Stimulated activated naive CD4-positive, alpha-beta T cell treated with Interleukin-2 at 50 U/mL for 16 hours (primary cell): ENCODE data around the gene NTN3.
A peak's percentile ranks its signal among the peaks of the same experiment; 100 is the strongest.
"Not testable (repeated sequence)": the region's sequence is repeated elsewhere in the genome, so short reads cannot be mapped to it uniquely, and the experiment has no call there.

Experiments
- DNase-seq: peaks from one replicate; lab custom pipeline; 2025; lab: John Stamatoyannopoulos, UW

The NTN3 gene

DNA sequence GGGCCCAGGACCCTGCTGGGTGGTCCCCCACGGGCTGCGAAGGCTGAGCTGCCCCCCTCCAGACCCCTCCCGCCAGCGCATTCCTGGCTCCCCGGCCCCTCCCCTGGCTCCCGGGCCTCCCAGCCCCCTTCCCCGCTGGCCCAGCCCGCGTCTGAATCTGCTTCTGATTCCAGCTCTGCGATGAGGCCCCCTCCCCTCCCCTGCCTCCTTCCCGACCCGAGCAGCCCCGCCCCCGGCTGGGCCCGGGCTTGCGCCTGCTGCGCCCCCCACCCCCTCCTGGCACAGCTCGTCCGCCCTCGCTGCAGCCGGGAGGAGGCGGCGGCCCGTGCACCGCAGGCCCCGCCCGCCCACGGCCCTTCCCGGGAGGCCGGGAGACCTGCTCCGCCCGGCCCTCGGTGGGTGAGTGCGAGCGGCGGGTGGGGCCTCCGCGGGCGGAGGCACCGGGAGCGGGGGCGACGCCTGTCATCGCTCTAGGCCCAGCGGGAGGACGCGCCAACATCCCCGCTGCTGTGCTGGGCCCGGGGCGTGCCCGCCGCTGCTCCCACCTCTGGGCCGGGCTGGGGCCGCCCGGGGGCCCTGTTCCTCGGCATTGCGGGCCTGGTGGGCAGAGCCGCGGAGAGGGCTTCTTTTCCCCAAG lies at the start of gene NTN3:
Gene NTN3, plus strand, starts transcription at position 282 of the 637 bp plus-strand sequence. CDS start 405 bp downstream, outside the sequence.
- DNase-seq: no peak

DNA sequence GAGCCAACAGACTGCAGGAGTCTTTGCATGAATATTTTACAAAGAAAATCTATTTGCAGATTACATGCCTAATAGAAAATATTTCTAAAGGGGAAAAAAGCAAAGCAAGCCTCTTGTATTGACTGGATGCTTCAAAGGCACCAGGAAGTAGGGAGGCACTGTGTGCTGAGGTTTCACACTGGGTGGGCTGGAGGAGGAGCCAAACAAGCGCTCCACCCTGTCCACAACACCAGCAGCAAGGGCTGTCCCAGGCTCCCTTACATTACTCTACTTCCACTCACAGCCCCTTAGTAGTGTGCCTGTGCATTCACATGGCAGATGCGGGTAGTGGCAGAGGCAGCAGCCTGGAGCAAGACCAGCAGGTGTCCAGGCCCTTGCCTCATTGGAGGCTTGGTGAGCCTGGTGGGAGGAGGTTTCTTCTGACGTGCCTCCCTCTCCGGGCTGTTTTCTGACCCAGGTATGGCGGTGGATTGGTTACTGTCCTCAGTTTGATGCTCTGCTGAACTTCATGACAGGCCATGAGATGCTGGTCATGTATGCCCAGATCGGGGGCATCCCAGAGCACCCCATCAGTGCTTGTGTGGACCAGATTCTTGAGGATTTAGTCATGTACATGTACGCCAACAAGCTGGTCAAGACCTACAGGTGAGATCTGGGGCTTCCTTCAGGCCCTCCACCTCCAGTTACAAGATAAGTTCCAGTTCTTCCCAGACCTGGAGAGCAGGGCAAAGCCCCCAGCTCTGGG lies 48.8 kb upstream of the NTN3 start:
- no peak for DNase-seq

DNA sequence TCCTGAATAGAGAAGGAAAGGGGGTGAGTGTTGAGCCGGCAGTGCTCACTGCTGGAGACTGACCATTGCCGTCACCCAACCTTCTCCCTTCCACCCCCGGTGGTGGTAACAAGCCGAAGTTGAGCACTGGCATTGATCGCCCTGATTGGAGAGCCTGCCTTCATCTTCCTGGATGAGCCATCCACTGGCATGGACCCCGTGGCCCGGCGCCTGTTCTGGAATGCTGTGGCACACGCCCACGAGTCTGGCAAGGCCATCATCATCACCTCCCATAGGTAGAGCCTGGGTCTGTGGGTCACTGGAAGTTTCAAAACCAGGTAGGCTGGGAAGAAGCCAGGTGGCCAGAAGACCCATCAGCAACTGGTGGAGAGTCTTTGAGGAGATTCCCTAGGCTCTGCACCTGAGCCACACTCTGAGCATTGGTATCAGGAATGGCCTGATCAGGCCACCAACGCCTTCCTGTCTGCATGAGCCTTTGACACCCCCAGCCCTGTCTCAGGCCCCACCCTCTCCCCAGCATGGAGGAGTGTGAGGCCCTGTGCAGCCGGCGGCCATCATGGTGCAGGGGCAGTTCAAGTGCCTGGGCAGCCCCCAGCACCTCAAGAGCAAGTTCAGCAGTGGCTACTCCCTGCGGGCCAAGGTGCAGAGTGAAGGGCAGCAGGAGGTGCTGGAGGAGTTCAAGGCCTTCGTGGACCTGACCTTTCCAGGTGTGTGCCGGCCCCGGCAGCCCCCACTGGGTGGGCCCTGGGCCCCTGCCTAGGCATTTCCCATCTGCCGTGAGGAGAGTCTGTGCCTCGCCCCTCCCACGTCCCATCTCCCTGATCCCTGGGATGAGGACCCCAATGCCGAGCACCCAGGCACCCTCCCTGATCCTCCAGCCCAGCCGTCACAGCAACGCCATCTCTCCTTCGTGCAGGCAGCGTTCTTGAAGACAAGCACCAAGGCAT lies 46.8 kb upstream of the NTN3 start:
- no peak for DNase-seq

DNA sequence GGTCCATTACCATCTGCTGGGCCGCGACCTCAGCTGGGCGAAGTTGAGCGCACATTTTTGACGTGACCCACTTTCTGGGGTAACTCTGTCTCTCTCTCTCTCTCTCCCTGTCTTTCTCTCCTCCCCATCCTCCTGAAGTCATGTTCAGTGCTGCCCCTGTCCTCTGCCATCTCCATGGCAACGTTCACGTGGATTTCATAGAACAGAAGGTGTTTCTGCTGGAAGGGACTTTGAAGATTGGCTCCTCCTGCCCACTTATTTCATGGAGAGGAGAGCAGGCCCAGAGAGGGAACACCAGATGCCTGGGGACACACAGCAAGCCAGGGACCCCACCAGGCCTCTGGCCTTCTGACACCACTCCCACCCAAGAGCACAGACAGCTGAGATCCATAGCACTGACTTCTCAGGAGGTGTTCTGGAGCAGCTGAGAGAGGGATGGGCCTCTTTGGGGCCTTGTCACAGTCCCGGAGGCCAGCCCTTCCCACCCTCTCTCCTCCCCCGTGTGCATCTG lies 46.0 kb upstream of the NTN3 start:
- no peak for DNase-seq

DNA sequence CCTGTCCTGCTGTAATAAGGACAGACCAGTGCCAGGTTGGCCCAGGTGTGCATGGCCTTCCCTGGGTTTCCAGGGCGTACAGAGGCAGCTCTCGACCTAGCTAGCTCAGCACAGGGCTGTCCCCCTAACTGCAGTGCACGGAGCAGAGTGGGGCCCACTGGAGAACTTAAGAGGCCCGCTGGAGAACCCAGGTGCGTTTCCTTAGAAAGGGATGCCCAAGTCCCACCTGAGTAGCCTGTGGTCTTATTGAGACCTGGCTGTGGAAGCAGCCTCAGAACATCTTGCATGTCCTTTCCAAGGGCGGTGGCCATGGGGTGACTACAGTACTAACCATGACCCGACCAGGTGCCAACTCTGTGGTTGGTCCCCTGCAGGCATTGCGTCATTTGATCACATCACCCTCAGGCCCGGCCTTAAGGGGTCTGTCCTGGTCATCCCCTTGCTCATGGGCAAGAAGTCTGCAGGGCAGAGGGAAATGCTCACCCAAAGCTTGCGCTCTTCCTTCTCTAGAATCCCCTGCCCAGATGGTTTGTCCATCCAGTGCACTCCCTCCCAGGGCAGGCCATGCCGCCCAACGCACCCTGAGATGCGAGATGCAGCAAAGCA lies 45.2 kb upstream of the NTN3 start:
- DNase-seq: no peak

DNA sequence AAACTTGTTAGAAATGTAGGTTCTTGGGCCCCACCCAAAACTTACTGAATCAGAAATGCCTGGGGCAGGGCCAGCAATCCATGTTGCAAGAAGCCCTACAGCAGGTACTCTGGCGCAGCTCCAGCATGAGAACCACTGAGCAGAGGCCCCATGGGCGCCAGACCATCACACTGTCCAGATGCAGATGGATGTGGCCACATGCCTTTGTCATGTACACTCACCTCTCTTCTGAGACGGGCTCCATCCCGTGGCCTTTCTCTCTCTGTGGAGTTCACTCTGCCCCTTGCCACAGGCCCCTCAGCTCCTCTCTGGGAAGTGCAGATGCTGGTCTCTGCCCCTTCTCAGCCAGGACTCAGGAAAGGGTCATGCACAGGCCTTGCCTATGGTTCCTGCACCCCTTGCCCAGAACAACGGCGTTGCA lies 44.1 kb upstream of the NTN3 start:
- DNase-seq: no peak

DNA sequence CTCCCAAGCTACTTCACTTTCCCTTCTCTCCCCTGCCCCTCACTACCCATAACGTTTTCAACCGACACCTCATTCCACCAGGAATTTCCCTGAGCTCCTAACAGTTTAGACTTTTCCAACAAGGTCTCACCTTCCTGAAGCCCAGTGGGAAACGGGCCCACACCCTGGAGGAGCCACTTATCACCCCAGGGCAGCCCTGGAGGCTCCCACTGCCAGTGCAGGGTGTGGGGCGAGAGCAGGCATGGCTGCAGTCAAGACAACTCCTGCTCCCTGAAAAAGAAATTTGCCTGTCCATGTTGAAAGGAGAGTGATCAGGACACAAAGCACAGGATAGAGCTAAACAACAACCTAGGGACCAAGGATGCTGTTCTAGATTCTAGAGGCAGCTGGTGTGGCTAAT lies 43.6 kb upstream of the NTN3 start:
- no peak for DNase-seq

DNA sequence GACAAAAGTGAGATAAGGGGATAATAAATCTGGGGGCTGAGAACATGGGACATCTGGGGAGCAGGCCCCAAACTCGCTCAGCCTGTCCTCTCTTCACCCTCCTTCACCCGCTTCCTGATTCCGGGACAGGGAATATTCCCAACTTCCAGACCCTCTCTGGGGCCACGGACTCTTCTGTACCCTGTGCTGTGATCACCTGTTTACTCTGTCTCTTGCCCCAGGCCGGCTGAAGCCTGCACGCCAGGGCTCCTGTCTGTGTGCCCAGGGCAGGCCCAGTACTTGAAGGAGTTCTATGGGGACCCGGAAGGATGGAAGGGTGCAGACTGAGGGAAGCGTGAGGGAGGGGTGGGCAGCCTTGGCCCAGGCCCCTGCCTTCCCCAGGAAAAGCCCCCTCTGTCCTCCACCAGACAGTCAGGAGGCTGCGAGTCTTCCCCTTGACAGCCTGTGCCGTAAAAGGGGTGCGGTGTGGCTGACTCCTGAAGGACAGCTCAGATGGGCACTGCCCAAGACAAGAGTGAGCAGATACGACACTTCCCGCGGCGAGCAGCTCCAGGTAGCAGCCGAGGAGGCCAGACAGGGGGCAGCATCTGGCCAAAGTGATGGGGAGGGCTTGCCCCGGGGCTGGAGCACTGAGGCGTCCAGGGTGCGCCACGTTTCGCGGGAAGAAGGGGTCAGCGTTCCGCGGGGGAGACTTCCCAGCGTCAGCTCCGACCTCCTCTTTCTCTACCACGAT lies 42.9 kb upstream of the NTN3 start:
- DNase-seq: no peak

DNA sequence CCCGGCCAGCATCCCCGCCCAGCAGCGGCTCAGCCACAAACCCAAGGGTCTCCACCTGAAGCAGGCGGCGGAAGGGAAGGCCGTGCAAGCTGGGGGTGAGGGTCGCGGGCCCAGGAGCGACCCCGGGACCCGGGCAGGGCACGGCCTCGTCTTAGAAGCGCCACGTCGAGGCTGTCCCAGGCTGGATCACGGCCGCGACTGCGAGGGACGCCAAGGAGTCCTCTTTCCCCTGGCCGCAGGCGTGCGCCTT lies 42.4 kb upstream of the NTN3 start:
- no peak for DNase-seq

DNA sequence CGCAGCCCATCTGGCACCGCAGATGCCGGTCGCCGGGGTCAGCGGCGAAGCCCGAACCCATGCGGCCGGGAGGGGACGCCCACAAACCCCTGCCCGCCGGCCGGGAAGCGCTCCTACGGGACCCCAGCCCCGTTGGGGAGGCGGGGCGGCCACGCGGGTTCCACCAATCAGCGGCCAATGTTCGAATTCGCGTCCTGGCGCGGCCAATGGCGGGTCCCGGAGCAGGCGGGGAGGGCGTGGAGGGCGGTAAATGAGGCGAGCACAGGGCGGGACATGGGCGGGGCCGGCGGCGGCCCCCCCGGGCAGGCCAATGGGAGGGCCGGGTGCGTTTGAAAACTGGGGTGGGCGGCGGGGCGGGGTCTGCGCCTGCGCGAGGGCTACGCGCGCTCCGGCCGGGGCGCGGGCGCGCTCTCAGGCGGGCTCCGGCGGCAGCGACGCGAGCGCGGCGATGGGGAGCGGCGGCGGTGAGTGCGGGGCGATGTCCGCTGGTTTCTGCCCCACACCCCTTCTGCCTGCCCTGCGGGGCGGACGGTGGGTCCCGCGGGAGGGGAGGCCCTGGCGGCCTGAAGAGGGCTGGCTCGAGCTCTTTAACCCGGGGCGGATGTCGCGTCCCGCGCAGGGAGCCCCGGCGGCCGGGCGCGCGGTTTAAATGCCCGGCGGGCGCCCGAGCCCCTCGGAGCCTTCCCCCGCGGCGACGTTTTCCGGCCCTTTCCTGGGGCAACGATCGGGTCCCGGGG lies 41.9 kb upstream of the NTN3 start, which contains the start of gene CCNF:
Gene CCNF, plus strand, starts transcription at position 414 of the 737 bp plus-strand sequence. Its CDS starts 35 bp downstream, at position 449.
- DNase-seq: peak; percentile 97

DNA sequence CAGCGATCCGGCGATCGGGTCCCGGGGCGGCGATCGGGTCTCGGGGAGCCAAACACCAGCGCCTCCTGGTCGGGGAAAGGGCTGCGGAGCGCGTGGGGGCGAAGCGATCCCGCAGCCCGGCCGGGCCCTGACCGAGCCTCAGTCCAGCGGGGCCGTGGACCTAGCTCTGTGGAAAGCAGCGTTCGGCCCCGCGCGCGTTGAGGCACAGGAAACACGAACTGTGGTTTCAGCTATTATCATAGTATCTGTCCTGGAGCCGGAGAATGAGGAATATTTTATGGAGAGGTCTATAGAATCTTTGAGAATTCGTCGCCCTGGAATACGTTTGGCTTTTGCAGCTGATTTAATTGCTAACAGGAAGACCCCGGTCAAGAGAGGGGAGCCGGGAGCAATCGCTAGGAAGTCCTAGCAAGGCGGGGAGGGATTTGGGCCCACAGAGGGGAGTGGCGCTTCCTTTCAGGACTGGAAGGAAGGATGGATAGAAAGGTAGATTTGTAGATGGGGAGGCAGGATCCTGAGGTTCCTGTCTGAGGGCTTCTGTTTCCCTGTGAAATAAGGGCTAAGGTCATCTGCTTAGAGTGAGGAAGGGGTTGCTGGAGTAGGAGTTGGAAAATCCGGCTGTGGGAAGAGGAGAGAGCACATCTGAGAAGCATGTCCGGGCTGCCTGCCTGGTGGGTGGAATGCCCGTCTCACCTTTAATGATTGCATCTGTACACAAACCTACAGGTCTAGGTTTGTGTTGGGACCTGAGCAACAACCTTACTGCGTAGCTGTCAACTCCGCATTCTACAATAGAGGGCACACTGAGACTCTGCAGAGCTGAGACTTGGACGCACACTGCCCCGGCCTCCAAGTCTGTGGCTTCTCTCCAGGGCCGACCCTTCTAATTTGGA lies 41.1 kb upstream of the NTN3 start:
- DNase-seq: no peak

DNA sequence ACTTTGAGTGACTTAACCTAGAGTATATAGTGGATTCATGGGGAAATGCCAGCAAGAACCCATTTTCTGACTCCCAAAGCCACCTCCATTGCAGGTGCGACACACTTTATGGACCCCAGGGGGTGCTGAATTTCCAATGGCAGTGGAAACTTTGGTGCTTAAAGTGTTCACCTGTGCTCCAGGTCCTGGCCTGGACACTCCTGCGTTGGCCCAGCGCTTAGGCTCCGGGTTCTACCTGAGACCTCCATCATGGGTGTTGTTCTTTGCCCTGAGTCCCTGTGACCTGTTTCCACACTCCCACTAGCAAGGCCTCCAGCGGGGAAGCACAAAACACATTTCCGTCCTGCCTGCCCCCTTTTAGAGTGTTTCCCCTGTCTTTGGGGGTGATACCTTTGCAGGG lies 38.8 kb upstream of the NTN3 start:
- DNase-seq: no peak

DNA sequence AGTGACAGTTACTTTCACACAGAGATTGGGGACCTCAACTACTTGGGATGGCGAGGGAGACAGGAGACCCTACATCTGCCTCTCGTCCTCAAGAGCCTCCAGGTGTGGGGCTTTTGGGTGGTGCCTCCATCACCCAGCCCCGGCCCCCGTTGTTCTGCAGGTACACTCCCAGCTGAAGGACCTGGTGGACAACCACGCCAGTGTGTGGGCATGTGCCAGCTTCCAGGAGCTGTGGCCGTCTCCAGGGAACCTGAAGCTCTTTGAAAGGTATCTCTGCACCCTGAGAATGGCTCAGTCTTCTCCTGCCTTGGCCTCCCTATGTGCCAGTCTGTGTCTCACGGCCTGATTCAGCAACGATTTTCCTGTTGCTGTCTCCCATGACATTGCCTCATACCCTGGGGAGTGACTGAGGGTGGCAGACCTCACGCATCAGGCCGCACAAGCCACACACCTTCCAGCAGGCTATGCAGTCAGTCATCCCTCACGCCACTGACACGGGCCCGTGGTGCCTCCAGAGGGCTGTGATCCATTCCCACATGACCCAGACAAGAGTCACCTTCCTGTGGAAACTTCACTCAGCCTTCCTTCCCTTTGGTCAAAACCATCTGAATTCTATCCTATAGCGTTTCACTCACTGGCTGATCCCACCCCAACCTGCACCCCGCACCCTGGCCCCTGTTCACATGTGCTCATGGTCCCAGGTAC lies 38.1 kb upstream of the NTN3 start:
- DNase-seq: no peak

DNA sequence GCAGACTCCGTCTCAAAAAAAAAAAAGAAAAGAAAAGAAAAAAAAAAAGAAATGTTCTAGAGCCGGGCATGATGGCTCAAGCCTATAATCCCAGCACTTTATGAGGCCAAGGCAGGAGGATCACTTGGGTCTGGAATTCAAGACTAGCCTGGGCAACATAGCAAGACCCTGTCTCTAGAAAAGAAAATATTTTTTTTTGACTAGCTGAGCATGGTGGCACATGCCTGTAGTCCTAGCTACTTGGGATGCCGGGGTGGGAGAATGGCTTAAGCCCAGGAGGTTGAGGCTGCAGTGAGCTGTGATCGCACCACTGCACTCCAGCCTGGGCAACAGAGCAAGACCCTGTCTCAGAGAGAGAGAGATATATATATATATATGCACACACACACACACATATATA lies 35.9 kb upstream of the NTN3 start:
- DNase-seq: not testable (repeated sequence)

DNA sequence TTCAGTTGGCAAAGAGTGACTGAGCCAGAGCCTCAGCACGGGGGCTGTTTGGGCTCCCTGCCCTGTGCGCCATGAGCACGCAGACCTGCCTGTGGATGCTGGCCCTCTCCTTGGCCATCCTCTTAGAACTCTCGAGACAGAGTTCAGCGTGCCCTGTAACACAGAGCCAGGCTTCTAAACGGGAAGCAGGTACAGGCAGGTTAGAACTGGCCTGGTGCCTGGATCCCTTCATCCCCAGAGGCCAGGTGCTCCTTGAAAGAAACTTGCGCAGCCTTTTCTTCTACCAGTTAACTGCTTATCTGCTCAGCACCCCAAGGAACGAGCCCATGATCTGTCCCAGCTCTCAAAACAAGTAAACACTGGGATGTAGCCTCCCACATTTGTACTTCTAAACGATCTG lies 35.0 kb upstream of the NTN3 start:
- no peak for DNase-seq

DNA sequence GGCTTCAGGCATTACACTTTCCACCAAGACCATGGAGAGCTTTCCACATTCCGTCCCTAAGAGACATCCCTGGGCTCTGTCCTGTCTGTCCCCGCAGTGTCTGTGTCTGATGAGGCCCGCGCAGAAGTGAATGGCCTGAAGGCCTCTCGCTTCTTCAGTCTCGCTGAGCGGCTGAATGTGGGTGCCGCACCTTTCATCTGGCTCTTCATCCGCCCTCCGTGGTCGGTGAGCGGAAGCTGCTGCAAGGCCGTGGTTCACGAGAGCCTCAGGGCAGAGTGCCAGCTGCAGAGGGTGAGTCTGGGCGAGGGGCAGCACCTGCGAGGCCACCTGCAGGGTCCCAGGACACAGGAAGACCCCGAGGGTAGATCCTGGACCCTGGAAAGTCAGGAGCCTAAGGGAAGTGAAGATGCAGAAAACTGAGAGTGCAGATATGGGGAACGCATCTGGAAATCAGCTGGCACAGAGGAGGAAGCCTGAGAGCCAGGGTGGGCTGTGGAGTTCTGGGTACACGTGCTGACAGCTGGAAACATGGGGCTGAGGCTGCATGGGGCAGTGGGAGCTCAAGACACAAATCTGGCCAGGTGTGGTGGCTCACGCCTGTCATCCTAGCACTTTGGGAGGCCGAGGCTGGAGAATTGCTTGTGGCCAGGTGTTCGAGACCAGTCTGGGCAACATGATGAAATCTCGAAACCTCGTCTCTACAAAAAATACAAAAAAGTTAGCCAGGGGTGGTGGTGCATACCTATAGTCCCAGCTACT lies 33.9 kb upstream of the NTN3 start:
- no peak for DNase-seq

DNA sequence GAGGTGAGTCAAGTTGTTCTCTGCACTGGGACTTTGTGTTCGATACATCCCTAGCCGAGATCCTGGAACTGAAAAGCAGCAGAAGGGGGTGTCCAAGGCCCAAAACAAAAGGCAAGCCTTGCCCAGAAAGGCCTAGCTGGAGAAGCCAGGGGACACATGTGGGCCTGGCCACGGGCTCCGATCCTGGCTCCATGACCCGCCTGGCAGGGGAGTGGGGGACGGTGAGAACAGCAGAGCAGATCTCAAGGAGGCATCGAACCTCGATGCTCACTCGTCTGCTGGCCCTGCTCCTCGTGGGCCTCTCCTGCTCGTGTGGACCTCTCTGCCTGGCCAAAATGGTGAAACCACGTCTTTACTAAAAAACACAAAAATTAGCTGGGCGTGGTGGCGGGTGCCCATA lies 33.0 kb upstream of the NTN3 start:
- DNase-seq: no peak

DNA sequence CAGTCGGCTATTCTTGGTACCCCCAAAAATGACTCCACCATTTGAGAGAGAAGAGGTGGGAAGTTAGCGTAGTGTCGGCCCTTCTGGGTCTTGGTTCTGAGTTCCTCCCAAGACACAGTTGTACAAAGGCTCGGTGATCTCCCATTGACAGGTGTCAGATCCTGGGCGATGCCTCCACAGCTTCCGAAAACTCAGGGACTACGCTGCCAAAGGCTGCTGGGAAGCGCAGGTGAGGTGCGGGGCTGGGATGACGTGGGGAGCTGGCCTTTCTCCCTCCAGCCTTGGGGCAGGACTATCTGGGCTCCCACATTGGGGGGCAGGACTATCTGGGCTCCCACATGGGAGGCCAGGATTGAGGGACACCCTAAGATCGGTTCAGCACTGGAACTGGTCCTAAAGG lies 31.5 kb upstream of the NTN3 start:
- DNase-seq: no peak
